ENCODE results near the gene ART5. TPM values are rescaled to one million over a fixed set of nuclear protein-coding genes. Genes with fewer than 3 reads are reported as not detected.

Gene ART5
- total and polyA plus RNA-seq, 2 experiments from 2014 or later: 44.9 to 58.7 TPM

DNA sequence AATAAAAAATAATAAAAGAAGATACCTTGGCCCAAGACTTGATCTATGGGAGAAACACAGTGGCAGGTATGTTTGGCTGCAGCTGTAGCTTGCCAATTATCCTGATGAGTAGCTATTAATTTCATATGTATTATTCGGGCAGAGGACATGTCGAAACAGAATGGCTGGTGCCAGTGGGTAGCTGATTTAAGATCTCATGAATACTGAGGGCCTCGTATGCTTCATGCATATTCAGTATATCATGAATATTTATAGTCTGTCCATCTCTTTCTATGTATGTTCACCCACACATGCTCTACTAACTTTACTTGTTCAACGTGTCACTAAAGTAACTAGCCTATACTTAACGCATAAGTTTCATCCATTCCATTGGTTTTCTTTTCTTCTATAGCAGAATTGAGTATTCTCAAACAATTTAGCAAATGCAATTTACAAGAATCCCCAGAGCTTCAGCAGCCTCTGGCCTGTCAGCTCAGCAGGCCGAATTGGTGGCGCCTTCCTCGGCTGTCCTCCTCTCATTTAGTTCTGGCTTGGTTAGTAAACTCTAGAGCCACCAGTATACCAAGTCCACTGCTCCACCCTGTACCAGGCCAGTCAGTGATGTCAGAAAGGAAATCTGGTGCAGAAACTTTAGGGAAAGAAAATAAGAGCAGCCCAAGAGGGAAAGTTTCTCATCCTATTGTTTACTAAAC is 17.9 kb downstream of the ART5 start:
- no peaks in the 10 kb centered on the region for H3K36me3 ChIP-seq
- no peak for DNase-seq (ENCODE audit: low read depth in 1 of 2, low spot score in 1 of 2)
- H3K9me3 ChIP-seq (ENCODE audit: low read depth): no peaks in the 10 kb centered on the region
- TF ChIP-seq, protein P1, sequence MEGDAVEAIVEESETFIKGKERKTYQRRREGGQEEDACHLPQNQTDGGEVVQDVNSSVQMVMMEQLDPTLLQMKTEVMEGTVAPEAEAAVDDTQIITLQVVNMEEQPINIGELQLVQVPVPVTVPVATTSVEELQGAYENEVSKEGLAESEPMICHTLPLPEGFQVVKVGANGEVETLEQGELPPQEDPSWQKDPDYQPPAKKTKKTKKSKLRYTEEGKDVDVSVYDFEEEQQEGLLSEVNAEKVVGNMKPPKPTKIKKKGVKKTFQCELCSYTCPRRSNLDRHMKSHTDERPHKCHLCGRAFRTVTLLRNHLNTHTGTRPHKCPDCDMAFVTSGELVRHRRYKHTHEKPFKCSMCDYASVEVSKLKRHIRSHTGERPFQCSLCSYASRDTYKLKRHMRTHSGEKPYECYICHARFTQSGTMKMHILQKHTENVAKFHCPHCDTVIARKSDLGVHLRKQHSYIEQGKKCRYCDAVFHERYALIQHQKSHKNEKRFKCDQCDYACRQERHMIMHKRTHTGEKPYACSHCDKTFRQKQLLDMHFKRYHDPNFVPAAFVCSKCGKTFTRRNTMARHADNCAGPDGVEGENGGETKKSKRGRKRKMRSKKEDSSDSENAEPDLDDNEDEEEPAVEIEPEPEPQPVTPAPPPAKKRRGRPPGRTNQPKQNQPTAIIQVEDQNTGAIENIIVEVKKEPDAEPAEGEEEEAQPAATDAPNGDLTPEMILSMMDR (IDR thresholded peaks at IDR 0.05; ENCODE audit: low read depth, low read length): no peak
- no peaks in the 10 kb centered on the region for H3K27me3 ChIP-seq
- H3K4me1 ChIP-seq (ENCODE audit: low read depth): no peaks in the 10 kb centered on the region
- no peak overlapping the region for H3K4me3 ChIP-seq
- no peak overlapping the region for H3K27ac ChIP-seq

DNA sequence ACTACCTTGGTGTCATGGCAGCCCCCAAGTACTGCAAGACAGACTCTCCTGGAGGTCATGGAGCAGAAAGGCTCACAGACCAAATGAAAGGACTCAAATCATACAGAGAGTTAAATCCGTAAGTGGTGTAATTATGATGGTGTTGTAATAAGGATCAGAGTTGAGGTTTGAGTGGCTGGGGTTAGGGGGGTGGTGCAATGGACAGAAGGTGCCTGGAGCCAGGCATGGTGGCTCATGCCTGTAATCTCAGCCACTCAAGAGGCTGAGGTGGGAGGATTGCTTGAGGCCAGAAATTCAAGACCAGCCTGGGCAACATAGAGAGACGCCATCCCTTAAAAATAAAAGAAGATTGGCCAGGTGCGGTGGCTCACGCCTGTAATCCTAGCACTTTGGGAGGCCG is 18.7 kb downstream of the ART5 start:
- Histone ChIP-seq H3K27ac (no peak overlapping the region), H3K9me3 (ENCODE audit: low read depth) (no peaks in the 10 kb centered on the region), H3K4me3 (no peak overlapping the region), H3K27me3 (no peaks in the 10 kb centered on the region), H3K36me3 (no peaks in the 10 kb centered on the region), H3K4me1 (ENCODE audit: low read depth) (no peaks in the 10 kb centered on the region)
- no peak for DNase-seq (ENCODE audit: low read depth in 1 of 2, low spot score in 1 of 2)
- TF ChIP-seq, protein P1 (IDR thresholded peaks at IDR 0.05; ENCODE audit: low read depth, low read length): no peak

DNA sequence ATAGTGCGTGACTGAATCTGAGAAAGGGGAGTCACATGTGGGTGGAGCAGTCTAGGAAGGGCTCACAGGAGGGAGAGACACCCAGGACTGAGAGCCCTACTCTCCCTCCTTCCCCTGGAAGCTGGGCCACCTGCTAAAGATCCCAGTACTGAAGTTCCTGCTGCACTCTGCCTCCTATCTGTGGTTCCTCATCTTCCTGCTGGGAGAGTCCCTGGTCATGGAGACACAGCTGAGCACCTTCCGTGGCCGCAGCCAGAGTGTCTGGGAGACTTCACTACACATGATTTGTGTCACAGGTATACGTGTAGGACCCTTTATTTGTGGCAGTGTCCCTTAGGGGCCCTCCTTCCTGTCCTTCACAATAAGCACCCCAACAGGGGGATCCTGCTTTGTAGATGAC is 19.3 kb downstream of the ART5 start:
- H3K27ac ChIP-seq: no peak overlapping the region
- no peaks in the 10 kb centered on the region for H3K27me3 ChIP-seq
- TF ChIP-seq, protein P1 (IDR thresholded peaks at IDR 0.05; ENCODE audit: low read depth, low read length): no peak
- H3K9me3 ChIP-seq (ENCODE audit: low read depth): no peaks in the 10 kb centered on the region
- H3K4me3 ChIP-seq: no peak overlapping the region
- DNase-seq (ENCODE audit: low read depth in 1 of 2, low spot score in 1 of 2): no peak
- no peaks in the 10 kb centered on the region for H3K4me1 ChIP-seq (ENCODE audit: low read depth)
- no peaks in the 10 kb centered on the region for H3K36me3 ChIP-seq

DNA sequence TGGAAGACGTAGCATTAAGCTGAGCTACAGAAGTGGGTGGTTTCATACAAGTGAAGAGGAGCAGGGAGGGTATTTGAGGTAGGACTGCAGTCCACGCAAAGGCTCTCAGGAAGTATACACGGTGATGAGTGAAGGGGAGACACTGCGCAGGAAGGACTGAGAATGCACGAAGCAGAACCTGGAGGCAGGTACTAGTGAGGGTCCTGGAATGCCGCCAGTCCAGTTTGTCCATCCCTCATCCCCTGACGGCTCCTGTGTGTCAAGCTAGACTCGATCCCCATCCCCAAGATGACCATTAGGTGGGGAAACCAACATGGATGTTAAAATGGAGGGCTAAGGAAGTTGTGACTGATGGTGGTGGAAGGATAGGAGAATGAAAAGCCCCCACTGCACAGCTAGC is 23.8 kb downstream of the ART5 start:
- Histone ChIP-seq H3K36me3 (no peaks in the 10 kb centered on the region), H3K4me1 (ENCODE audit: low read depth) (peaks cover 8% of the 10 kb centered on the region), H3K27ac (no peak overlapping the region), H3K9me3 (ENCODE audit: low read depth) (no peaks in the 10 kb centered on the region), H3K27me3 (no peaks in the 10 kb centered on the region), H3K4me3 (no peak overlapping the region)
- no peak for DNase-seq (ENCODE audit: low read depth in 1 of 2, low spot score in 1 of 2)
- TF ChIP-seq, protein P1 (IDR thresholded peaks at IDR 0.05; ENCODE audit: low read depth, low read length): no peak

DNA sequence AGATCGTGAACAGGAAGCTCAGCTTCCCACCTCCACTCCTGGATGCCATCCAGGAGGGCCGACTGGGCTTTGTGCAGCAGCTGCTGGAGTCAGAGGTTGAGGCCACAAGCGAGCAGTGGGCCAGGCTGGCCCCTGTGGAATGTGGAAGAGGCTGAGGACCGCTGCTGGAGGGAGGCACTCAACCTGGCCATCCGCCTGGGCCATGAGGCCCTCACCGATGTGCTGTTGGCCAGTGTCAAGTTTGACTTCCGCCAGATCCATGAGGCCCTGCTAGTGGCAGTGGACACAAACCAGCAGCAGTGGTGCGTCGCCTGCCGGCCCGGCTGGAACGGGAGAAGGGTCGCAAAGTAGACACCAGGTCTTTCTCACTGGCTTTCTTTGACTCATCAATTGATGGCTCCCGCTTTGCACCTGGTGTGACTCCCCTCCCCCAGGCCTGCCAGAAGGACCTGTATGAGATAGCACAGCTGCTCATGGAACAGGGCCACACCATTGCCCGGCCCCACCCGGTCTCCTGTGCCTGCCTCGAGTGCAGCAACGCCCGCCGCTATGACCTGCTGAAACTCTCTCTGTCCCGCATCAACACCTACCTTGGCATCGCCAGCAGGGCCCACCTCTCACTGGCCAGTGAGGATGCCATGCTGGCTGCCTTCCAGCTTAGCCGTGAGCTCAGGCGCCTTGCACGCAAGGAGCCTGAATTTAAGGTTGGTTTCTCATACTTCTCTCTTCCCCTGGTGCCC is 24.9 kb downstream of the ART5 start:
- peak in 1 of 2 donors; percentile 41 for DNase-seq (ENCODE audit: low read depth in 1 of 2, low spot score in 1 of 2)

More for the DNA sequence above, 24.9 kb downstream of the ART5 start:
- H3K27ac ChIP-seq: no peak overlapping the region
- TF ChIP-seq, protein P1 (IDR thresholded peaks at IDR 0.05; ENCODE audit: low read depth, low read length): no peak
- H3K27me3 ChIP-seq: no peaks in the 10 kb centered on the region
- H3K4me1 ChIP-seq (ENCODE audit: low read depth): peaks cover 8% of the 10 kb centered on the region
- no peaks in the 10 kb centered on the region for H3K36me3 ChIP-seq
- no peak overlapping the region for H3K4me3 ChIP-seq
- H3K9me3 ChIP-seq (ENCODE audit: low read depth): no peaks in the 10 kb centered on the region

Measured in cardiac muscle cell (in vitro differentiated cells and primary cell).